NCI-H1930 (cell line): Measurements from ENCODE around the gene CASD1.

Experiments
- DNase-seq, 2 experiments: peaks; one replicate each; lab custom pipeline; 2025; lab: John Stamatoyannopoulos, UW

CASD1 gene

DNA sequence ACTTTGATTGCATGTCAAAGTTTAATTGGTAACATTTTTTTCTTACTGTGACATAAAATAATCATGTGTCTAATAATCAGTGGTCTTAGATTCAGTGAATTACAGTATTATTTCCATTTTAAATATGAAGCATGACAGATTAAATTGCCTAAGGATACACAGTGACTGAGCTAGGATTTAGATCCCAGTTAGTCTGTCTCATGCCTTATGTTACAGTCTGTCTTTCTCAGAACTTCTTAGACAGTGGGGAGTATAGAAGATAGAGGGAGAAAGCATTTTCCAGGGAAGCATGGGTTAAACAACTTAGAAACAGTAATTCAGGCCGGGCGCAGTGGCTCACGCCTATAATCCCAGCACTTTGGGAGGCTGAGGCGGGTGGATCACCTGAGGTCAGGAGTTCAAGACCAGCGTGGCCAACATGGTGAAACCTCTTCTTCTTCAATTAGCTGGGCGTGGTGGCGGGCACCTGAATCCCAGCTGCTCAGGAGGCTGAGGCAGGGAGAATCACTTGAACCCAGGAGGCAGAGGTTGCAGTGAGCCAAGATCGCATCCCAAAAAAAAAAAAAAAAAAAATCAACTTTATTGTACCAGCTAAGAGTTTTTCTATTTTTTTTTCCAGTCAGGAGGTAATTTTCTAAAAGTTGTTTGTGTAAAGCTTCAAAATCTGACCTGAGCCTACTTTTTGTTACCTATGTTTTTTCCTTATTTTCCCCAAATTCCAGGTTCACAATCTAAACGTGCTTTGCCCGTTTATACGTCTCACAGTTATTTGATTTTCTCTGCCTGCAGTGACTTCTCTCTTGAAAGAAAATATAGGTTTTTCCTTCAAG, 3.3 kb downstream of the CASD1 start:
- no peak for DNase-seq

DNA sequence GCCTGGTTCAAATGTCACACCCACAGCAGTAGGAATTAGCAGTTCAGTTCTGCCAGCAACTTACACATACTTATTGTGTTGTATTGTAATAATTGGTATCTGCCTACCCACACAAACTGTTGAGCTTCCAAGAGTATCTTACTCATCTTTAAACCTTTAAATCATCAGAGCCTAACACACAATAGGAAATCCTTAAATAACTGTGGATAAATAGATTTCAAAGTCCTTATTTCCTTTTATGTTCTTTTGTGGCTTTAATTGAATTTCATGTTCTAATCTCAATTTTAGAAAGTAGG, 3.9 kb downstream of the CASD1 start:
- no peak for DNase-seq

DNA sequence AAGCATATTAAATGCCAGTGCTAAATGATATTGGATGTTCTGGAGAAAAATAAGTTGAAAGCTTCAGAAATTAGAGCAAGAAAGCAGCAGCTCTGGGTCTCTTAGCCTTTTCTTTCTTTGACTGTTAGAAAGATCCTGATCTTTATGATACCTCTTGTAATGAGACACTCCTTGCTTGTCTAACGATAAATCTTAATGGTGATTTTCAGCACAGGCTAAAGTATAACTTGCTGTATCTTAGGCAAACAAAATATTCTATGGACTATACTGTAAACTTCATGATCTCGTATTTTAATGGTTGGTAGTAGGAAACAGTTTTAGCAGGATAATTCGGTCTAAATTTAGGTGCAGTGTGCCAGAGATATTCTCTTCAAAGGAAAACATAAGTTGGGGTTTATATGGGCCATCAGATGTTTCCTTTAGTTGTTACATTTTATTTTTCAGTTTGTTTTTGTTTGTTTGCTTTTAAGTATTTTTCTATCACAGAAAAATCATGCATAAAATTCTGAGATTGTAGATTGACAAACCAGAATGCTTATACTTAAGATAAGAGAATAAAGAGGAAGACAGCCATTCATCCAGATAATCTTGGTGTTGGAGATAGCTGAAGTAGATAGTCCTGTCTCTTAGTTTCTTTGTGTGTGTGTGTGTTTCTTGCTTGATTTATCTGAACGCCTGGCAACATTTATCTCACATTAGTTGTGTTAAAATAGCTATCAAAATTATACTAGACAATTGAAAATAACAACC, 4.7 kb downstream of the CASD1 start:
- no peak for DNase-seq

DNA sequence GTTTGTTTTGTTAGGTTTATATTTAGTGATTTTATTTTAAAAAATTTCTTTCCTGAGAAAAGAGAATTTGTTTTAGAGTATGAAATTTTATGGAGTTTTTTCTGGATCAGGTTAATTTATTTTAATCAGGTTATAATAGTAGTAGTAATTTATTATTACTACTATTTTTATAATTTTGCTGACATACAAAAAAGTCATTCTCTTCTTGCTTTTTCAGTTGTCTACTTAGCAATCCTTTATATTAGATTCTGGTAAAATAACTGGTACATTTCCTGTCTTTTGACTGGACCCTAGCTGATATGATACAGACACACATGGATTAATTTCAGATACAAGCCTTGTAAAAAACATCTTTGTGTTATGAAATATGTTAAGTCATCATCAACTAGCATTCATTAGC, 5.3 kb downstream of the CASD1 start:
- no peak for DNase-seq

GRCh38 chr7:94525923-94526322, 16.3 kb downstream of the CASD1 start:
- DNase-seq = no peak

GRCh38 chr7:94529516-94529915, 19.9 kb downstream of the CASD1 start:
- no peak for DNase-seq

DNA sequence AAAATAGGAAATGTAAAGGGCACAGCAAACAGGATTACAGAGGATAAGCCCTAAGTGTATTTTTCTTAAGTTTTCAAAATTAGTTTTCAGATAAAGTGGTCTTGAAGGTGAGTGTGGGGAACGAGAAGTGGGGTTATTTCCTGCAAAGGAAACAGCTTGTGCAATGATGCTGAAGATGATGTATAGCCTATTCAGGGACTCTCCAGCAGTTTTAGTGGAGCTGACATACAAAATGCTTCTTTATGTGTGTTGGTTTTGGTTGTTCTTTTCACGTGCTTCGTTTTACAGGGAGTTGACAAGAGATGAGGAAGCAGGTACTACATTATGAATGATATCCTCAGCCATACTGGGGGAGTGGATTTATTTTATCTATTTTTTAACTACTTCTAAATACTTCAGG, 20.5 kb downstream of the CASD1 start:
- no peak for DNase-seq

GRCh38 chr7:94532676-94533075, 23.1 kb downstream of the CASD1 start:
- no peak for DNase-seq

DNA sequence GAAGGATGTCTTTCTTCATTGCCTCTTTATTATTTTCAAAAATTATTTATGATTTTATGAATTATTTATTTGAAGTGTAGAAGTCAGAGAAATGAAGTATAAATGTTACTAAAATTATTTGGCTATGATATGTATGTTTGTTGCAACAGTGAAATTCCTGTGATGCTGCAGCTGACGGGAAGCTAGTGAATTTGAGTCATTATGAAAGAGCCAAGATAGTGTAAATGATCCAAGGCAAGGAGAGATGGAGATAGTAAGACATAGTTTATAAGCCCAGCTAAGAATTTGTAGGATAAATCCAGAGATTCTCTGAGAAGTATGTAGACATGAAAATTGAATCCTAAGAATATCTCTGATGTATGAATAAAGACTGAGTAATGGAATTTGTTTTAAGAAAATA, 30.8 kb downstream of the CASD1 start:
- no peak for DNase-seq

DNA sequence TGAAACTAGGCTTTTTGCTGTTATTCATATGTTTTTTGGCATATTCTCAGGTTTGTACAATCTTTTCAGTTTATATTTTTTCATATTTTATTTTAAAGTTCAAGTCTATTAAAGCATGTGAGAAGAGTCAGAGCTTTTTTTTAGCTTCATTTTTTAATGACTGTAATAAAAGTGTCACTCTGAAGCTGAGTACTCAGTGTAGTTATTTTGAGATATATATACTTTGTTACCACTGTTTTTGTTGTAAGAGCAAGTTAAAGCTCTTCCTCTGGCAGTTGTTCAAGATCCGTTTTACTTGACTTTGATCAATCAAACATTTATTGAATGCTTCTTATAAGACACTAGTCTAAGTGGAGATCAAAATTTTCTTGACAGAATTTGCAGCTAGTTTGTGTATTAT, 37.5 kb downstream of the CASD1 start:
- no peak for DNase-seq

DNA sequence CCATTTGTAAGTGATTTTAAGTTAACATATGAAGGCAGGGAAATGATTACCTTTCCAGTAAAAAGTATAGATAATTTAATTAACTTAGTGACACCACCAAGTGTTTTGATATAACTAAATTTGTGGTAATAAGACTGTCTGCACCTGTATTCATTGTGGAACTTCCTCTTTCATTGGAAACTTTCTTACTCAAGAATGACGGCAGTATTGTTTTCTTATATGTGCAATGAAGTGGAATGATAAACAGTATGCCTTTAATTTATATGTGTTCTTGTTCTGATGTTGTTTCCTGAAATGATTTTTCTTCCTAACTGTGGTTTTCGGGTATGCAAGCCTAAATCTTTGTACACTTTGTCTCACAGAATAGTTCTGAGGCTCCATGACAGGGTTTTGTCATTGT, 46.4 kb downstream of the CASD1 start:
- no peak for DNase-seq

DNA sequence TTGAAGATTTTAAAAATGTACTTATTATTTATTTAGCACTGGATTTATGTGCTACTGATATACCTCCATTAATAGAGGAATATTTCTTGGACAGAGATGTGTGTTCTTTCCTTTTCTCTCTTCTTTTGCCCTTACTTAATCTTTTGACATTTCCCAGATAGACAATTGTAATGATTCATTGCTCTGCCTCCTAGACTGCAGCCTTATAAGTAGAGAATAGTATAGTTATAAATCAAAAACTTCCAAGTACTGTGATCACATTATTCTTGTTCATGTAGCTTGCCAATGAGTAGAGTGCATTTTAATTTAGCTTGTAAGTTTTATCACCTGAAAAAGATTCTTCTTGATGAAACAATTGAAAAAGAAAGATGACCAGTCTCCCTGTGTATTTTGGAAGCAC, 47.6 kb downstream of the CASD1 start:
- no peak for DNase-seq

DNA sequence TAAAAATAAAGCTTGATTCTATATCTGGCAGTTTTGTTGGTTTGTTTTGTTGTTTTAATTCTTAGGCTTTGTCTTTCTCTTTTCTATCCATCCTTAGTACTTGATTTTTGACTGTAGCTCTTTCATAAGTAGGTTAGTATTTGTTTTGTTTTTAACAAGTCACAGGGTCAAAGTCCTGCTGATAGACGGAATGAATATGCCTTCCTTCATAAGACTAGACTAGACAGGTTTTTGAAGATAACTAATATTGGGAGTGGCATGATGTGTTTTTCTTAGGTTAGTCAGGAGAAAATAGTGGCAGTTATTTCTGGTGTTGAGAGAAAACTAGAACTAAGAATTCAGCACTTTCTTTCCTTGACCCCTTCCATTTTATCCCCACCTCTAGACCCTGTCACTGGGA, 50.4 kb downstream of the CASD1 start:
- DNase-seq = no peak

DNA sequence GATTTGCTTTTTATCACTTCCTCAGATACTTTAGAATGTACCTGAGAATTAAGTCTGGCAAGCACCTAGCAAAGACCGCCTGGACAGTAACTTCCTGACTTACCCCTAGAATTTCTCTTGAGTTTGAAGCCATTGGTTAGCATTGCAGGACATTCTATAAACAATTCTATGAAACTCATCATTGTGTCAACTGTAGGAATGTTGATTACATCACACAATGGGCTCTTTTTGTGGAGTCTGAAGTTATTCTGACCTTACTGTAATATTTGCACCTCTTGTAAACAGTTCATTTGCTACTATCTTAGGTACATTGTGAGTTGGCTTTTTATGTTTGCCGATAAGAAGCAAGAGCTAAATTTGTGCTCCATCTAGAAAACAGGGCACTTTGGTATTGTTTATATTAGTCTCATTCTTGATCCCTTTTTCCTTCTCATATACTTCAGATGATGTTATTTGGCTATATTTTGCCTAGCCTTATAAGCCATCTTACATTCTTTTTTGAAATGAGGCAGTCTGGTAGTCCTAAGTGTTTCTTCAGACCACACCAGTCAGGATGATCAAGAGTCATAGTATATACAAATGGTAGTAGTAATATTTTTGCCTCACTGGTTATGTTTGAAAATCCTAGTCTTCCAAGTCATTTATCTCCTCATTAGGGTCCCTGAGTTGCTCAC, 52.4 kb downstream of the CASD1 start:
- no peak for DNase-seq

- DNase-seq = no peak
Observed at GRCh38 chr7:94562525-94562924, 52.9 kb downstream of the CASD1 start.

DNA sequence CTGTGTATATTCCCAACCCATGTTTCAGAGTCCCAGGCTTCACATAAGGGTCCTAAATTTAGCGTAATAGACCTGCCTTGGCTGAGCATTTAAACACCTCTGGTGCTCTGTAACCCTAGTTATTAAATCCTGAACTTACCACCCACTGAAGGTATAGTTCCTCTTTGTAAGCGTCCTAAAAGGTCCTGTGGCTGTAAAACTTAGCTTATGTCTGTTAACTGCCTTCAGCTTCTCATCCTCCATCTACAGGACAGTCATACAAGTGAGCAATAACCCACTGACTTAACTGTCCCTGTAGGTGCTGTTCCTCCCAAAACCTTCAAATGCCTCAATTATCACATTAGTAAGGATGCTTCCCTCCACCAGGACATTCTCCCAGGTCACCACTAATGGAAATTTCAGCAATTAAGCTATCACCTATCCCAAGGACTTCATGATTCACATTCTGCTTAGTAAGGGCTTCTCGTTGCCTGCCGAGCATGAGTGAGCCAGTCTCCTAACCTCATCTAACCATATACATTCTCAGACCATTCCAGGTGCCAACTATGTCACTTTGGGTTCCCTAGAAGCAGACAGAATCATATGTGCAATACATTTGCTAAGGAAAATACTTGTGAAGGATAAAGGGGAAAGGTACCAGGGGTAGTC, 55.8 kb downstream of the CASD1 start:
- DNase-seq = no peak

DNA sequence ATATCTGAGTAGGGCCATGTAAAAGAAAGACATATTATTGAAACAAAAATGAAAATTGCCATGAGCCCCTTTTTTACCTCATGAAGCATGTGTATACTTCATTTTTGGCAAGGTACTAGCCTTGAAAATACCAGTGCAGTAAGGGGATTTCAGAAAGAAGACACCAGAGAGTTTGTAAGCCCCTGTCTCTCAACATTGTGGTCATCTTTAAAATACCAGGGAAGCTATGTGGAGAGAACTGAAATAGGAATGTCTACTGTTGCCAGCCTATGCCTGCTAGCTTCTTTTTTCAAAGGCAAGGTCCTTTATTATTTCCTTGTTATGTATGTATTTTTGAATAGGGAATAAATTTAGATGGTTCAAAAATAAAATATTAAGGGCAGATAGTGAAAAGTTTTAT, 57.8 kb downstream of the CASD1 start:
- DNase-seq = no peak

- no peak for DNase-seq
Observed at GRCh38 chr7:94571816-94572215, 62.2 kb downstream of the CASD1 start.

GRCh38 chr7:94575646-94576045, 66.0 kb downstream of the CASD1 start:
- no peak for DNase-seq

DNA sequence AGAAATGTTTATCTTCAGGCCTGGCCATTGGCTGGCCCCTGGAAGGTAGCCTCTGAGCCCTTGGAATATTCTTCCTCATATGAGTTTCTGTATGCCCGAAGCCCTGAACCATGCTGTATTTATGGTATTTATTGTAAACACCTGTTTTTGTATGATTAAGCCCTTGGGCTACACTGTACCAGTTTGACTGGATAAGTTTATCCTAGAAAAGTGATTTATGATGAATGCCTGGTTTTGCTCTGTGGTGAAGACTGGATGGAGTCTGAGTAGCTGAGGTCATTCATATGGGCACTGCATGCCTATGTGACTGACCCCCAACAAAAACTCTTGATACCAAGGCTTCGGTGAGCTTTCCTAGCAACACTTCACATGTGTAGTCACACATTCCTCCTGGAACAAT, 66.7 kb downstream of the CASD1 start:
- no peak for DNase-seq

DNA sequence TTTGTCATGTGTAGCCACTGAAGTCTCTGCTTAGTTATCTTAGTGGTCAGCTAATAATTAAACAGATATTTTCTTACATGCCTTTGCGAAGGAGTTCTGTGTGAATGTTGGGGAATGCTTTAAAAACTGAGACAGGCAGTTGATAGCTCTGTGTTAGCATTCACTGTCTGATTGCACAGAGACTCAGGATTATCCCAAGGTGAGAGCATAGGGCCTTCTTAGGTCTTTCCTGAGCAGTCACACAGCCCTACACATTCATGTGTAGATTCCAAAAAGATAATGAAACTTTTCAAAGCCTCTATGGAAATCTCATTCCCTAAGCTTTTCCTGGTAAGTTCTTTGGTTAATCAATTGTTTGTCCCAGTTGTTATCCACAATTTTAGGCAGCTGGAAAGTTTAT, 67.7 kb downstream of the CASD1 start:
- no peak for DNase-seq

GRCh38 chr7:94578614-94579013, 69.0 kb downstream of the CASD1 start:
- no peak for DNase-seq

DNA sequence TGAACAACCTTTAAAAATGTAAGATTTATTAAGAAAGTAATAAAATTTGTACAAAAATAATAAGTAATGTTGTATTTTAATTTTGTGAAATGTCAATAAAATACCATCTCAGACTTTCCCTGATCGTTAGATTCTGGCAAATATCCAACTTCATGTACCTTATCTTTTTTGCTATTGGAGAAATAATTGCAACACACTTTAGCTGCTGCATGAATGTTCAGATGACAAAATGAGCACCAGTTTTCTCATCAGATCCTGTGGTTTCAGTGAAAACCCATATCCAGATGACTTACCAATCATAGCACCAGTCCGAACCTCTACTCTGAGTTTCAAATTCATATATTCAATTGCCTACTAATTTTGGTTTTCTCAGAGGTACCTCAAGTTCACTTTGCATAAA, 69.9 kb downstream of the CASD1 start:
- DNase-seq = no peak
